ENCODE measurements around the gene BCL11A.

BCL11A gene

DNA sequence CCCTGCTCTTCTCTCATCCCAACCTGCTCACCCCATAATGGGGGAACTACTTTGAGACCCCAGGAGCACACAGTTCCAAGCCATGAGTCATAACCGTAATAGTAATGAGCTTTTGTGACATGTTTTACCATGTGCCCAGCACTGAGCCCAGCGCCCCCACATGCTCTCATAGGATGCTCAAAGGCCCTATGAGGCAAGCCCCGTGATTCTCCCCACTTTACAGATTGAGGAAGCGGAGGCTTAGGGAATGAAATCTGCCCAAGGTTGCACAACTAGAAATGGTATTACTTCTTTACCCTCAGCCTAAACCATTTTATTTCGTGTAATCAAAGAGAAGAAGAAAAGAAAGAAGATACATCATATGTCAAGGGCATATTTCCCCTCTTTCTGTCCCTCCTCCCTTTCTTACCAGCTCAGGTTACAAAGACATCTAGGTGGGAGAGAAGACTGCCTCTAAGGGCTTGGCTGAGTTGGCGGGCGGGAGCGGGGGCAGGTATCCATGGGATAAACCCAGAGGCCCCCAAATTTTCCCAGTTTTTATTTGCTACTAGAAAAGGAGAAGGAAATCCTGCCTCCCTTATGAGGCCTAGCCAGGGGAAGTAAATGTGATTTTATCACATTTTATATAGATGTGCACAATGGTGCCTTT lies 24.2 kb downstream of the BCL11A start:
- in situ Hi-C loops (cut with HindIII; ENCODE audit: low sequenced_read_pairs), result no loop called here

DNA sequence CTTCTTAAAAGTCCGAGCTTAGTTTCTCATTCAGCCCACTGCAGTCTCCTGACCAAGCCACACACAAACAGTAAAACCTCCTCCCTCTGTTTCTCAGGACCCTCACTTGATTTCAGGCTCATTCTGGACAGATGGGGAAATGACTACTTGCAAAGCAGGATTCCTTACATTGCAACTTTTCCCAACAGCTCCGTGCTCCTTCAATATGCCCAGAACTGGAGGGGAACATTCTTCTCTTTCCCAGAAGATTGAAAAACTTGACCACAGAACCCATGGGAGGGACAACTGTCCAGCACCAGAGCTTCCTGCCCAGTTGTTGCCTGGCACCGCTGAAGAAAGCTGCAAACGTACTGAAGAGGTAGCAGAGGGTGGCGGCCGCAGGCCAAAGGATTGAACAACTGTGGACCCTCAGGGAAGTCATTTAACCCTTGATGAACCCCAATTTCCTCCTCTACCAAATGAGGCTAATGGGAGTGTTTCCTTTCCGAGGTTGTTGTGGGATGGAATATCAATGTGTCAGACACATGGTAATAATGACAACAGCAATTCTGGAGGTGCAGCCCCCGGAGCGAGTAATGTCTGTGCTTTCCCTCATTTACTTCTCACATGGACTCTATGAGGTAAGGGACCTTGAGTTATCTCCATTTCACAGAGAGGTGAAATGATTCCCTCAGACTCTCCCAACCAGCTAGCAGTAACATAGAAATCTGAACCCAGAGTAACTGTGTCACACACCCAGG lies 25.0 kb downstream of the BCL11A start:
- in situ Hi-C loops (cut with HindIII; ENCODE audit: low sequenced_read_pairs), result no loop called here

DNA sequence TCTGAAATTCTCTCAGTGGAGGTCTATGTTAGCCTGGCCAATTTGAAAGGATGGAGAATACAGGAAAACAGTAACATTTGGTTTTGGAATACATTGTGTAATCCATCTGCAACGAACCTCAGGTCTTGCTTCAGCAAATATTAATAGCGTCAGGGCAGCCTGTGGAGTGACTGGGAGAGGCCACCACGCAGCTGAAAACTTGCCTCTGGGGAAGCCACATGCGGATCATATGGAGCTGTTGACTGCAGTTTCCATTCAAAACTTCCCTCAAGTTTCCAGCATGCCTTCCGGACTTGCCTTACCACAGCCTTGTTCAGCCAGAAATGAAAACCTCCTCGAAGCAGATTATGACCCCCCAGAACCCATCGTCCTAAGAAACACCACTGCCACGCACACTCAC lies 25.7 kb downstream of the BCL11A start:
- in situ Hi-C loops (cut with HindIII; ENCODE audit: low sequenced_read_pairs), result no loop called here

DNA sequence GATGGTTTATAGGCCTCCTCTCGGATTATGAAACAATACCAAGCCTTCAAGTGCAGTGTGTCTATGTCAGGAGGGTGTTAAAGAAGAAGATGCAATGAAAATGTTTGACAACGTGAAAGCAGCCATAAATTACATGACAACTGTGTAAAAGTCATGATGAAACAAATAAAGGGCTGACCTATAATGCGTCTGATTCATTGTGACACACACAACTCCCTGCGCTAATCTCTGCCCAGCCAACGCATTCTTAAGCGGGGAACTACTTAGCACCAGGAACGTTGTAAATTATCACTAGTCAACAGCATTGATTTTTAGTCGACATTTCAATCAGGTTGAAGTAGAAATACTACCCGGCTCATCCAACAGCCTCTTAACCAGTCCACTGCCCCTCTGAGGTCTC lies 26.8 kb downstream of the BCL11A start:
- in situ Hi-C loops (cut with HindIII; ENCODE audit: low sequenced_read_pairs), result no loop called here

DNA sequence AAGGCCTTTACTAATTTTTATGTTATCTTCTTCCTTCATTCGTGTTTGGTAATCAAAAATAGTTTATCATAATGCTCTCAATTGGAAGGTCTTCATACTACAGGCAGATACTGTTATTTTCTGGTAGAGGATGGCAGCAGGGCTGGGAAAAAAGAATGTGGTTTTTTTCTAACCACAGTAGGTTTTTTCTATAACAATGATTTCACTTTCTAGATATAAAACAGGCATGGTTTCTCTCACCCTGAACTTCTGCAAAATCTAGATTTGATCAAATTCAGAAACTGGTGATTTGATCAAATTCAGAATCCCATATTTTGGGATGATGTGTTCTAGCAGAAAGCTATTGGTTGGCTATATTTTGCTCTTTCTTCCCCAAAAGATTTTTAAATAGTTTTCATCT lies 27.6 kb downstream of the BCL11A start:
- in situ Hi-C loops (cut with HindIII; ENCODE audit: low sequenced_read_pairs), result no loop called here

DNA sequence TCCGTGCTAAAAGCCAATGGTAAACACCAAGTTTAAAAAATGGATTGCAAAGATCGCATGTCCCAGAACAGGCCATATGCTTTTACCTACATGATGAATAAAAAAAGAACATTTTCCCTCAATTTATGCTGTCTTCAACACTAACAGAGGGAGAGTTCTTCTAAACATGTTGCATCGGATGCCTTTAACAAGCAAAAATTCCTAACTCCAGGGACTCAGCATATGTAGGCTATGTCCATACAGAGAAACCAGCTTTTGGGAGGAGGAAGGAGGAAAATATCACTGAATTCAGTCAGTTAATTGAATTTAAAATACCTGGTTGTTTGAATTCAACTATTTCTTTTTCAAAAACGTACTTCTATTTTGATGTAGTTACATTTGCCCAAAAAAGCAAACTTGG lies 28.6 kb downstream of the BCL11A start:
- in situ Hi-C loops (cut with HindIII; ENCODE audit: low sequenced_read_pairs), result loop anchor here (5.0 kb wide), 1 partner anchor 78 kb away; no protein-coding TSS in a partner anchor

DNA sequence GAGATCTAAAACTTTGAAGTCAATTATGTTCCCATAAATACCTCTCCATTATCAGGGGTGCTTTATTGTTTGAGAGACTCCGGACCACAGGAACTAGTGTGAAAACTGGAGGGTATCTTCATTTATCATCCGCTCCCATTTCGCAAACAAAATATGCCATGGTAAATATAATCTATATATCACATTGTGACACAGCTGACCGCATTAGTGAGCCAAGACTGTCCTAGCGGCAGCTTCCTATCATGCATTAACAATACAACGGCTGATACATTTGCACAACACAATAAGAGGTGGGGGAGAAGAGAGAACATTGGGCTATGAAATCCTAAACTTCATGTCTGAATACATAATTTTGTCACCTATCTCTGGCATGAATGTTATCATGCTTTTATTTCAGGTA lies 29.5 kb downstream of the BCL11A start:
- in situ Hi-C loops (cut with HindIII; ENCODE audit: low sequenced_read_pairs), result loop anchor here (5.0 kb wide), 1 partner anchor 77 kb away; no protein-coding TSS in a partner anchor

DNA sequence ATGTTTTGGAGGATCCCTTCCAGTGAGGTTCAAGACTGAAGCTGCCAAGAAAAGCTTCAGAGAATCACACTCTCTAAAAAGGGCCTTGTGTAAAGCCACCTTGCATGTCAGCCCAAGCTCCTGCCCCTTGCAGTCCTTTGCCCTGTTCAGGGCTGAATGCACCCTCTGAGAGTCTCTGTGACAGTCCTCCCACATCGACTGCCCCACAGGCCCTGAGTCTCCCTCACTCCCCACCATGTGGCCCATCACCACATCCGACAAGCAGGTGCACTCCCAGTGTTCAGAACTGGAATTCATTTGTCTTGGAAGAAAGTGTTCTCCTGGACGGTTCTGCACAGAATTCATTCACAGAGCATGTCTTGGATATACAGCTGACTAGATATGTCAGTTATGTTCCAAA lies 31.0 kb downstream of the BCL11A start:
- in situ Hi-C loops (cut with HindIII; ENCODE audit: low sequenced_read_pairs), result loop anchor here (5.0 kb wide), 1 partner anchor 75 kb away; no protein-coding TSS in a partner anchor

DNA sequence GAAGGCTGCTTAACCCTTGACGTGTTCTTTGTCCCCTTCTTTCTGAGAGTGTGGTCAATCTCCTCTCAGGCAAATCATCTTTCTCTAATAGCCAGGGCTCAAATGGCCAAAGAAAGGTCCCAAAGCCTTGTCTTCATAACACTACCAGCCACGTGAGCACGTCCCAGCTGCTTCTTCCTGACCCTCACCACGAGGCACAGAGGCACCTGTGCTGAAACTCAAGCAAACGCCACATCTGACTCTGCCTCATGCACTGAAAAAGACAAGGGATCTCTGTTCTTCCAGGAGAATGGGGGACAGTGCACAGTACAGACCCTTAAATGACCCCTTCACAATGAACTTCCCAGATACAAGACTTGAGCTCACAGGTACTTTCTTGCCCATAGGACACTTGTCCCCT lies 31.8 kb downstream of the BCL11A start:
- in situ Hi-C loops (cut with HindIII; ENCODE audit: low sequenced_read_pairs), result loop anchor here (5.0 kb wide), 1 partner anchor 74 kb away; no protein-coding TSS in a partner anchor

DNA sequence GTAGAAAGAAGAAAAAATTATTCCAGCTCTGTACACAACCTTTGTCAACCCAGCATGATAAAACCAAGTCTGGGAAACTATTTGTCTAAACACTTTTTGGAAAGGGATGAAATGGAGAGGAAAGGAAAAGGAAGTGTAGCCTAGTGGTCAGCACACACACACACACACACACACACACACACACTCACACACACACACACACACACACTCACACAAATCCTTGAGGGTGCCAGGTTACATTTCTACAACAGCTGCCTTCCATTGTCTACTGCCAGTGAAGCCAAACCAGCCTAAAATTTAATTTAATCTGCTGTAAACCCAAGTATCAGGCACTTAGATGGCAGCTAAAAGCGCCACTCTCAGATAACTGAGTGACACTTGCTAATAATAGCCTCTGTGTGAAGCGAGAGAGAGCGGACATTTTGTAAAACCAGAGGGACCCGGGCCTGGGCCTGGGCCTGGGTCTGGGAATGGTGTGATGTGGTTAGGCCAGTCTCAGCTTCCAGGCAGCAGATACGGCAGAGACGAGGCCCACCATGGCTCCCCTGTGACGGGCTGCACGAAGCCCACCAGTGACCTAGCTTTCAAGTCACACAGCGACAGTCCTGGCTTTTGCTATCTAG lies 32.4 kb downstream of the BCL11A start:
- in situ Hi-C loops (cut with HindIII; ENCODE audit: low sequenced_read_pairs), result loop anchor here (5.0 kb wide), 1 partner anchor 74 kb away; no protein-coding TSS in a partner anchor

DNA sequence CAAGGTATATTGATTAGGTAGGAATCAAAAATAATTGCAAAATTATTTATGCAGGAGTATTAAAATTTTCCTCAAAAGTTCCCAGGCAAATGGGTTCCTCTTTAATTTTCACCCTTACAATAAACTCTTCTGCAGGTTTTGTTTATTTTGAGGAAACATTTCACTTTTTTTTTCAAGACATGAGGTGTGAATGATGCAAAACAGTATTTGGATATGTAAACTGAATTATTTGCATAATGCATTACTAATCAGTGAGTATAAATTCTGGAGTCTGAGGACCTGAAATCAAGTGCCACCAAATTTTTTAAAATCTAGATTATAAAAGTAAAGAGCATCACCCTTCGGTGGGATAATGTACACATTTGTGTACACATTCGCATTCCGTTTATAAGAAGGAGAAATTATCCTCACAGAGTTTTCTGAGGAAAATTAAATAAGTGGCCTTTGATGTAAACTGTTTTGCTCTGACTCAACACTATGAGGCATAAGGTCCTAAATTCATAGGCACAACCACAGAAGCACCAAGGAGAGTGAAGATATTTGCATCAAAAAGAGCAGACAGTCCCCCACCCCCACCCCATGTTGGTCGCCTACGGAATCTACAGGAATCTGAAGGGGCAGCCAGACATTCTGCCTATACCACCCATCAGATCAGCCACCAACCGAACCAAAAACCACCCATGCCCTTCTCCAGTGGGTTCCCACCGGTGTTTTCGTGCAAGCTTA lies 33.1 kb downstream of the BCL11A start:
- in situ Hi-C loops (cut with HindIII; ENCODE audit: low sequenced_read_pairs), result loop anchor here (5.0 kb wide), 1 partner anchor 73 kb away; no protein-coding TSS in a partner anchor

DNA sequence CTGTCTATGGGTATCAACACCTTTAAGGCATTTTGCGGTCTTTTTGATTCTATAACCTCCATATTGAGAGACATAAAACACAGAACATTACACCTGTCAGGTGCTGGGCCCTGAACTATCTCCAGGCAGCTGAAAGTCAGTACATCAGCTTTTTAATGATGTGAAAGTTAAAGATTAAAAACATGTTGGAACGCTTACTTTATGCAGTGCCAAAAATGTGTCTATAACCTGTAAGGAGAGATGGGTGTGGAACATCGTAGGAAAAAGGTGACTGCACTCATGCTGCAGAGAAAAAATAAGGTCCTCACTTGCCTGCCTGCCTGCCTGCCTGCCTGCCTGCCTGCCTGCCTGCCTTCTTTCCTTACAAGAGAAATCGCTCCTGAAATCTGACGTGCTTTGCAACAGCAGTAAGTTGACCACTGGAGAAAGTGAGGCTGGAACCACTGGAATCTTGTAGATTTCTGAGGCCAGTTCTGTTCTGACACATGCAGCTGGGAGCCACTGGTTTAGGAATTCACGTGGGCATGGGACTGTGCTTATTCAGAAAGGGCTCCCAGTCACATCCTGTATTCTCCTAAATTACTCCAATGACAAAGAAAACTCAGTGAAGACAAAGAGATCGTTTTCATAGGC lies 34.1 kb downstream of the BCL11A start:
- in situ Hi-C loops (cut with HindIII; ENCODE audit: low sequenced_read_pairs), result no loop called here

DNA sequence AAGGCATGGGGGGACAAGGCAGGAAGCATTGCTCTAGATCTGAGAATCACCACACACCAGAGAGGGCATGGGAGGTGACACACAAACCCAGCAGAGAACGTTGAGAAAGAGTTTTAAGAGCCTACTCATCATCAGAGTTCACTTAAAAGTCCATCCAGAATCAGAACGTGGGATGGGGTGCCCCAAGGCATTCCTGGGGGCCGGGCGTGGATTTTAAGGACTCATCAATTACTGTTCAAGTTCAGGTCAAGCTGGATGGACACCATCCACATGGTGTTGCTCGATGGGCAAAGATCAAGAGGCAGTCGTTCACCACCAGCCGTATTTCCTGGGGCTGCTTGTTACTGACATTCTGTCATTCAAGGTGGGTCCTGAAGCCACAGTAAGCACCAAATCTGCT lies 34.9 kb downstream of the BCL11A start:
- in situ Hi-C loops (cut with HindIII; ENCODE audit: low sequenced_read_pairs), result no loop called here

DNA sequence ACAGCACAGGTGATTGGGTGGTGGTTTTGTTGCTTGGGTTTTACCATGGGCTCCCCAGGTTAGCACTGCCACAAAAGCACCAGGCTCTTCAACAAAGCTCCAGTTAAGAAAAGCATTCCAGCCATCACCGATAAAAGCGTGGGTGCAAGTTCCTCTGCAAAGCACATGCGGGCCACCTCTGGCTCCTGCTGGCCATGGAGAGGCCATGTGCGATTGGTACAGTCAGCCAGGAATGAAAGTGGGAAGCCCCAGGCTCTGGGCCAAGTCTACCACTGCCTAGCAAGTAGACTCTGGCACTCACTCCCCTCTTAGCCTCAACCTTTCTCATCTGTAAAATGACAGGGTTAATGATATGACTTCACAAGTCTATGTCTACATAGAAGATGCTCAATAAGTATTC lies 36.0 kb downstream of the BCL11A start:
- in situ Hi-C loops (cut with HindIII; ENCODE audit: low sequenced_read_pairs), result no loop called here

DNA sequence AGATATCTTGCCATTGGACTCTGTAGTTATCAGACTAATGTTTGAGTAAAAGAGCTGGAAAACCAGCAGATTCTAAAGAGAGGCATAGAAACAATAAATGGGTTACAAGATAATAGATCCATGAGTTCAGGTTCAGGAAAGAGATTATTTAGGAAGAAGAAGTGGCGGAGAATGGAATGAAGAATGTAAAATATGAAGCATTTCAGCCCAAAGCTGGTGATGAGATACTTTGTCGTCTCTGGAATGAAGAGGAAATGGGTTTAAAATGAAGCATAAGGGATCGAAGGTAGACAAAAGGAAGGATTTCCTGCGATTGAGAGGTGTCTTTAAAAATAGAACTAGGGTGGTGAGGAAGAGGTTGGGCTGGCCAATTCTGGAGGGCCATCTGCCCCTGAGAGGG lies 36.6 kb downstream of the BCL11A start:
- in situ Hi-C loops (cut with HindIII; ENCODE audit: low sequenced_read_pairs), result no loop called here

DNA sequence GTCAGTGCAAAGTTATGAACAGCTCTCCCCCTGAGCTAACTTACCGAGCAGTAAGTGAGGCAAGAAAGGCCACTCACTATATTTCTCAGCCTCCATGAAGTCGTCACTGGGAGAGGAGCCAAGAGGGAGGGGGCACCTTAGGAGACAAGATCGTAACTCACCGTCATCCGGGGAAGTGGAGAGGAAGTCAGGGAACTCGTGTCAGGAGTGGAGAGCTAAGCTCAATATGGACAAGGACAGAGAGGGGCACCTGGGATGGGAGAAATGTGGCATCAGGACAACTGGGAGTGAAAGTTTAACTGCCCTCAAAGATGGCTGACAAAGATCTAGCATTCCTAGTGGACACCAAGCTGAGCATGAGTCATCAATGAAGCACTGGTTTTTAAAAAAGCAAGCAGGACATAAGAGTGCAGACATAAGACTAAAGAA lies 37.1 kb downstream of the BCL11A start:
- in situ Hi-C loops (cut with HindIII; ENCODE audit: low sequenced_read_pairs), result no loop called here

DNA sequence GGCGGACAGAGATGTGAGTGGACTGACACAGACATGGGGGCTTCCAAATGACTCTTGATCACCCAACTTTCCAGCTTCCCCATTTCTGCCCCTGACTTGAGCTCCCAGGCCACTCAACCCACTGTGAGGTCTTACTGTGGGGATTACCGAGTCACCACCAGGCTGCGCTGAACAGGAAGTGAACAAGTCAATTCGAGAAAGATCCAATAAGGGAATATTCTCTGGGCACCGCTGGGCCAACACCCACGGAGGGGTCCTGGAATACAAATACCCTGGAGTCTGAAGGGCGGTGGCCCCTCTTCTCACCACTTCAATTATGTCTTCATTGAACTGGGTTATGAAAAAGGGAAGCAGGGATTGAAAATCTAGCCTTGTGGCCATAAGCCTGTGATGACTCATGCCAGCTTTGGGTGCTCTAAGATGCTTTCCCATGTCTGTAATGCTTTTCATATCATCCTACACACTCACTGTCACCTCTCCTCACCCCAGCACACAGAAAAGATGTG lies 37.7 kb downstream of the BCL11A start:
- in situ Hi-C loops (cut with HindIII; ENCODE audit: low sequenced_read_pairs), result no loop called here

DNA sequence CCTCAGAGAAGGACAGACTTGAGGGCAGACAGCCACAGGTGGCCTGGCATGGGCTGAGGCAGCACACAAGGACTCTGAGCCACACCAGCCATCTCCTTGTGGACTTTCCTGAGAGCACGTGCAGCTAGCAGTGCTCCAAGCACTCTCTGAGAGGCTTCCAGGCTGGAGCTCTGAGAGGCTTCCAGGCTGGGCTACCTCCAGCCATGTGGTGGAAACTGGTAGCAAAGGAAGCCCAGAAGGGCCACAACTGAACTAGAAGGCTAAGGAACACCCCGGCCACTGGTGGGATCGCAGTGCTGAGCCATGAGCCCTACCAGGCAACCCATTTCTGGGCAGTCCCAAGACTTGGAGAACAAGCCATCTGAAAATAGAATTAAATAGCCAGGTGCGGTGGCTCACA lies 39.5 kb downstream of the BCL11A start:
- in situ Hi-C loops (cut with HindIII; ENCODE audit: low sequenced_read_pairs), result no loop called here

DNA sequence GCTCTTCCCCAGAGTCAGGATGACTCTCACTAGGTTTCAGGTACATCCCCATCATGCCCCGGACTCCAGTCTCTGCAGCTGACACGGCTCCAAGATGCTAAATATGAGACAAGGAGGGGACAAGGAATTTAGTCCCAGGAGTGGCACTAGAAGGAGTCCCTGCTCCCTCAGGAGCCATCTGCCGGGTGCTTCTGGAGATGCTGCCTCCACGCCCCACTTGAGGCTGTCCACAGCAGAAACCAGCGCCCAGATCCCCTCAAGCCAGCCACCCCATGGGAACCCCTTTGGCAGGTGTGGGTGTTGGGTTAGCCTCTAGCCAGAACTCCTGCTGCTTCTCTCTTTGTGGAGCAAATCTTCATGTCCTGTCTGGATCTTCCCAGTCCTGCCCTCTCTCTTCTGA lies 40.3 kb downstream of the BCL11A start:
- in situ Hi-C loops (cut with HindIII; ENCODE audit: low sequenced_read_pairs), result no loop called here

DNA sequence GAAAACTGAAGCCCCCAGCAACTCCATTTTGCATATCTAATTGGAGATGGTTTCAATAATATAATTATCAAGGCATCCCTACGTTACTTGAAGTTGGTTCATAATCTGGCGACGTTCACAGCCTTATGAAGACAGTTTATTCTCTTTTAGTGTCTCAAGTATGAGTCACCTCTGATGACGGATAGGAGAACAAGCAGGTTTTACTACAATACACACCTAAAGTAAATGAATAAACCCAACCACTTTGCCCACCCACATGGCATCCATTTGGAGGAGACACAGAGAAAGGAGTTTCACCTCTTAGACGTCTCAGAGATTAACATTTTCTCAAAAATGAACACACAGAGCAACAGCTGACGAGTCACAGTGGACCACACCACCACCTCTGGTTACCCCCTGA lies 40.8 kb downstream of the BCL11A start:
- in situ Hi-C loops (cut with HindIII; ENCODE audit: low sequenced_read_pairs), result no loop called here

Measured in endothelial cell of hepatic sinusoid (primary cell).